GM12892 (cell line): ENCODE measurements around the gene TMEM30A.

Experiments
- POLR2A ChIP-seq: IDR thresholded peaks from 2 replicates; pipeline ENCODE4 v1.6.1; 2011; ENCODE audit warnings: low read depth, low read length, control low read depth
- POLR2AphosphoS5 ChIP-seq: IDR thresholded peaks from 2 replicates; pipeline ENCODE4 v1.6.1; 2011; ENCODE audit warnings: low read depth, low read length, control low read depth
- TAF1 ChIP-seq: IDR thresholded peaks from 2 replicates; pipeline ENCODE4 v1.6.1; 2011; ENCODE audit warnings: low read depth, mild to moderate bottlenecking, control low read depth, low read length, borderline replicate concordance

GRCh38 chr6:75268988-75269354 lies 15.6 kb downstream of the TMEM30A start:
- TF ChIP-seq POLR2A (no peak), POLR2AphosphoS5 (no peak), TAF1 (no peak)
